ENCODE data around the gene NIFK.
A peak's percentile ranks its signal among the peaks of the same experiment; 100 is the strongest.
"Not testable (repeated sequence)": the region's sequence is repeated elsewhere in the genome, so short reads cannot be mapped to it uniquely, and the experiment has no call there.

The NIFK gene

GRCh38 chr2:121748202-121748601 lies 11.5 kb upstream of the NIFK start:
- Mint-ChIP-seq H3K4me1 (peaks cover 15% of the 10 kb centered on the region), H3K27ac (no peak overlapping the region), H3K4me3 (no peak overlapping the region), H3K9me3 (no peaks in the 10 kb centered on the region), H3K27me3 (no peaks in the 10 kb centered on the region)
- DNase-seq (no peak), ATAC-seq (no peak)

GRCh38 chr2:121746071-121746578 lies 9.4 kb upstream of the NIFK start:
- H3K27ac Mint-ChIP-seq, result peak overlapping the region in 1 of 2 donors; percentile 17
- H3K4me1 Mint-ChIP-seq, result peaks cover 15% of the 10 kb centered on the region
- DNase-seq (peak in 1 of 2 donors; percentile 43), ATAC-seq (peak; percentile 89)
- H3K9me3 Mint-ChIP-seq, result no peaks in the 10 kb centered on the region
- H3K4me3 Mint-ChIP-seq, result no peak overlapping the region
- H3K27me3 Mint-ChIP-seq, result no peaks in the 10 kb centered on the region

- Mint-ChIP-seq H3K27me3 (no peaks in the 10 kb centered on the region), H3K27ac (peak overlapping the region in 1 of 2 donors; percentile 7)
Measured at GRCh38 chr2:121741450-121741849, 4.8 kb upstream of the NIFK start.

GRCh38 chr2:121740973-121741372 lies 4.3 kb upstream of the NIFK start:
- H3K27me3 Mint-ChIP-seq, result no peaks in the 10 kb centered on the region
- peak overlapping the region; percentile 3 to 7 for H3K27ac Mint-ChIP-seq
- DNase-seq (no peak), ATAC-seq (no peak)
- no peaks in the 10 kb centered on the region for H3K9me3 Mint-ChIP-seq
- H3K4me1 Mint-ChIP-seq, result peaks cover 30% of the 10 kb centered on the region
- no peak overlapping the region for H3K4me3 Mint-ChIP-seq

More at GRCh38 chr2:121741450-121741849, 4.8 kb upstream of the NIFK start:
- no peak overlapping the region for H3K4me3 Mint-ChIP-seq
- peaks cover 35% of the 10 kb centered on the region for H3K4me1 Mint-ChIP-seq
- DNase-seq (no peak), ATAC-seq (no peak)
- no peaks in the 10 kb centered on the region for H3K9me3 Mint-ChIP-seq

GRCh38 chr2:121736140-121736461 lies 574 bp downstream of the NIFK start:
- Mint-ChIP-seq H3K27me3 (no peaks in the 10 kb centered on the region), H3K4me3 (peak overlapping the region; percentile 96 to 100), H3K9me3 (no peaks in the 10 kb centered on the region), H3K4me1 (peaks cover 61% of the 10 kb centered on the region), H3K27ac (peak overlapping the region; percentile 99)
- no peak for ATAC-seq
- DNase-seq, result no peak

GRCh38 chr2:121735518-121736074 lies 1.1 kb downstream of the NIFK start:
- Mint-ChIP-seq H3K4me3 (peak overlapping the region; percentile 96 to 100), H3K4me1 (peaks cover 66% of the 10 kb centered on the region), H3K27ac (peak overlapping the region; percentile 99), H3K9me3 (peaks cover 0 to 5% of the 10 kb centered on the region in 2 donors), H3K27me3 (no peaks in the 10 kb centered on the region)
- ATAC-seq, result no peak
- DNase-seq, result no peak

- not testable (repeated sequence) for ATAC-seq, H3K4me3 Mint-ChIP-seq, H3K27ac Mint-ChIP-seq, DNase-seq, H3K9me3 Mint-ChIP-seq, H3K27me3 Mint-ChIP-seq
- H3K4me1 Mint-ChIP-seq, result peaks cover 68% of the 10 kb centered on the region
Measured at GRCh38 chr2:121734544-121734943, 2.1 kb downstream of the NIFK start.

GRCh38 chr2:121731366-121731765 lies 5.3 kb downstream of the NIFK start:
- no peak for DNase-seq
- Mint-ChIP-seq H3K4me3 (no peak overlapping the region), H3K27me3 (no peaks in the 10 kb centered on the region), H3K9me3 (peaks cover 0 to 5% of the 10 kb centered on the region in 2 donors), H3K4me1 (peaks cover 66% of the 10 kb centered on the region), H3K27ac (no peak overlapping the region)
- no peak for ATAC-seq

- Mint-ChIP-seq H3K27me3 (no peaks in the 10 kb centered on the region), H3K9me3 (peaks cover 0 to 5% of the 10 kb centered on the region in 2 donors), H3K4me3 (no peak overlapping the region), H3K4me1 (peaks cover 51% of the 10 kb centered on the region), H3K27ac (peak overlapping the region; percentile 80 to 82)
- ATAC-seq (no peak), DNase-seq (no peak)
Measured at GRCh38 chr2:121727950-121728349, 8.7 kb downstream of the NIFK start.

- ATAC-seq (no peak), DNase-seq (no peak)
- peak overlapping the region in 1 of 2 donors; percentile 55 for H3K27ac Mint-ChIP-seq
- no peak overlapping the region for H3K4me3 Mint-ChIP-seq
- H3K27me3 Mint-ChIP-seq, result no peaks in the 10 kb centered on the region
- peaks cover 52% of the 10 kb centered on the region for H3K4me1 Mint-ChIP-seq
- peaks cover 0 to 5% of the 10 kb centered on the region in 2 donors for H3K9me3 Mint-ChIP-seq
Measured at GRCh38 chr2:121727332-121727731, 9.3 kb downstream of the NIFK start.

GRCh38 chr2:121723316-121723715 lies 13.4 kb downstream of the NIFK start:
- ATAC-seq (no peak), DNase-seq (no peak)
- Mint-ChIP-seq H3K4me3 (no peak overlapping the region), H3K9me3 (no peaks in the 10 kb centered on the region), H3K27ac (peak overlapping the region in 1 of 2 donors; percentile 59), H3K4me1 (peaks cover 32% of the 10 kb centered on the region), H3K27me3 (no peaks in the 10 kb centered on the region)

- no peak for DNase-seq
- H3K27me3 Mint-ChIP-seq, result no peaks in the 10 kb centered on the region
- peaks cover 23% of the 10 kb centered on the region for H3K4me1 Mint-ChIP-seq
- H3K9me3 Mint-ChIP-seq, result no peaks in the 10 kb centered on the region
- no peak overlapping the region for H3K4me3 Mint-ChIP-seq
- peak; percentile 77 for ATAC-seq
- no peak overlapping the region for H3K27ac Mint-ChIP-seq
Measured at GRCh38 chr2:121722479-121722878, 14.2 kb downstream of the NIFK start.

GRCh38 chr2:121721926-121722325 lies 14.7 kb downstream of the NIFK start:
- no peak for ATAC-seq
- no peaks in the 10 kb centered on the region for H3K9me3 Mint-ChIP-seq
- no peaks in the 10 kb centered on the region for H3K27me3 Mint-ChIP-seq
- peaks cover 23% of the 10 kb centered on the region for H3K4me1 Mint-ChIP-seq
- no peak overlapping the region for H3K4me3 Mint-ChIP-seq
- no peak overlapping the region for H3K27ac Mint-ChIP-seq
- no peak for DNase-seq

GRCh38 chr2:121717529-121717928 lies 19.1 kb downstream of the NIFK start:
- no peaks in the 10 kb centered on the region for H3K9me3 Mint-ChIP-seq
- peaks cover 16% of the 10 kb centered on the region for H3K4me1 Mint-ChIP-seq
- H3K4me3 Mint-ChIP-seq, result no peak overlapping the region
- H3K27me3 Mint-ChIP-seq, result no peaks in the 10 kb centered on the region
- ATAC-seq (no peak), DNase-seq (no peak)
- H3K27ac Mint-ChIP-seq, result no peak overlapping the region

GRCh38 chr2:121716126-121716525 lies 20.5 kb downstream of the NIFK start:
- no peaks in the 10 kb centered on the region for H3K27me3 Mint-ChIP-seq

GRCh38 chr2:121711481-121711880 lies 25.2 kb downstream of the NIFK start:
- not testable (repeated sequence) for DNase-seq, H3K4me3 Mint-ChIP-seq, H3K4me1 Mint-ChIP-seq, H3K27ac Mint-ChIP-seq, ATAC-seq, H3K27me3 Mint-ChIP-seq, H3K9me3 Mint-ChIP-seq

More at GRCh38 chr2:121716126-121716525, 20.5 kb downstream of the NIFK start:
- ATAC-seq, result no peak
- H3K9me3 Mint-ChIP-seq, result no peaks in the 10 kb centered on the region
- H3K4me1 Mint-ChIP-seq, result peaks cover 8% of the 10 kb centered on the region
- no peak overlapping the region for H3K27ac Mint-ChIP-seq
- no peak for DNase-seq
- H3K4me3 Mint-ChIP-seq, result no peak overlapping the region

All from stimulated activated naive CD8-positive, alpha-beta T cell treated with anti-CD3 and anti-CD28 coated beads, Interleukin-15, amount 100 ng/mL, for 72 hours (primary cell).